K562 (cell line): ENCODE measurements around the gene FRMD4B. TPM values are rescaled to one million over a fixed set of nuclear protein-coding genes. Genes with fewer than 3 reads are reported as not detected.

Experiments used
- ATAC-seq: fragments of 200-7000 bp; cut with Tn5 transposase; 3 replicates; pipeline ENCODE4 v1.9.1; 2020; ENCODE audit warnings: moderate library complexity
- BruUV-seq: library from RNA; stranded (reverse); fragments of 400-500 nt; replicated peaks from 2 replicates; lab custom pipeline; 2021; lab: Mats Ljungman, UMichigan
- CTCF ChIA-PET: fragments of 300-600 bp; formaldehyde crosslinking; extraction: SDS; loops from one replicate; lab custom pipeline; 2021; ENCODE audit warnings: low intra/inter-chr PET ratio; lab: Yijun Ruan, JAX
- POLR2A ChIA-PET: fragments of 300-600, 350-650 bp; sonication (Branson Sonifier 250); formaldehyde crosslinking; extraction: SDS; loops from one replicate; lab custom pipeline; 2021; ENCODE audit warnings: antibody characterized with exemption, inconsistent platforms; lab: Yijun Ruan, JAX
- DNase-seq, 4 experiments: peaks; one replicate each; pipeline versions ENCODE4 v3.0.0 to v3.0.0-alpha.2; 2011 to 2018; ENCODE audit warnings: low spot score in 3 of 4, mixed read lengths in 3 of 4; ENCODE audit errors: extremely low read depth in 1 of 4
- FAIRE-seq: peaks from 2 replicates; lab custom pipeline; 2011; peaks lifted over from hg19 to GRCh38; lab: Jason Lieb, UNC
- H2AFZ ChIP-seq: 2 replicates; pipeline ENCODE4 v1.6.0; 2011; ENCODE audit warnings: low read depth, low read length, control low read depth, inconsistent platforms
- H3K27ac ChIP-seq: fragments of 200-600 bp; 3 replicates; pipeline ENCODE4 v1.8.0; 2011; ENCODE audit warnings: low read depth, mild to moderate bottlenecking, control low read depth, inconsistent platforms, low read length, moderate library complexity, mixed read lengths; ENCODE audit errors: extremely low read depth
- H3K27me3 ChIP-seq, 2 experiments: fragments of 300-600 bp in 1 of 2; 2 replicates in 1 of 2; 3 replicates in 1 of 2; pipeline versions ENCODE4 v1.6.0 to v1.8.0; 2011; ENCODE audit warnings: inconsistent platforms in 2 of 2, low read length in 2 of 2, mild to moderate bottlenecking in 1 of 2, mixed read lengths in 1 of 2, moderate library complexity in 1 of 2; ENCODE audit not compliant: control insufficient read depth in 2 of 2, insufficient read depth in 2 of 2
- H3K36me3 ChIP-seq: fragments of 300-600 bp; 3 replicates; pipeline ENCODE4 v1.8.0; 2011; ENCODE audit warnings: mild to moderate bottlenecking, low read length, inconsistent platforms; ENCODE audit not compliant: control insufficient read depth, insufficient read depth
- H3K4me1 ChIP-seq, 2 experiments: fragments of 200-600 bp in 1 of 2; replicated peaks in 1 of 2; 2 replicates in 1 of 2; 3 replicates in 1 of 2; pipeline versions ENCODE4 v1.5.1 to v1.8.0; 2011; ENCODE audit warnings: inconsistent platforms in 2 of 2, low read length in 2 of 2, mild to moderate bottlenecking in 1 of 2, mixed read lengths in 1 of 2, moderate library complexity in 1 of 2; ENCODE audit not compliant: control insufficient read depth in 2 of 2, insufficient read depth in 2 of 2
- H3K4me2 ChIP-seq: 2 replicates; pipeline ENCODE4 v1.6.1; 2011; ENCODE audit warnings: low read length, control low read depth, inconsistent platforms, mixed read lengths; ENCODE audit not compliant: insufficient read depth
- H3K4me3 ChIP-seq: fragments of 200-600 bp; sonication (generic), shearing (Covaris generic); 2 replicates; pipeline ENCODE4 v1.5.1; 2016; ENCODE audit warnings: control low read depth, inconsistent platforms
- H3K79me2 ChIP-seq: fragments of 200-600 bp; 3 replicates; pipeline ENCODE4 v1.8.0; 2011; ENCODE audit warnings: low read length, inconsistent platforms; ENCODE audit not compliant: control insufficient read depth, insufficient read depth
- H3K9ac ChIP-seq, 2 experiments: 2 replicates each; pipeline versions ENCODE4 v1.6.0 to v1.6.1; 2011; ENCODE audit warnings: low read depth in 2 of 2, low read length in 2 of 2, control low read depth in 1 of 2, inconsistent platforms in 1 of 2, mild to moderate bottlenecking in 1 of 2, mixed read lengths in 1 of 2; ENCODE audit not compliant: insufficient read depth in 1 of 2
- H3K9me1 ChIP-seq: one replicate; pipeline ENCODE4 v1.6.0; 2011; ENCODE audit warnings: inconsistent platforms, mild to moderate bottlenecking, low read length, moderate library complexity; ENCODE audit not compliant: control insufficient read depth, insufficient read depth
- H3K9me3 ChIP-seq: replicated peaks from 2 replicates; pipeline ENCODE4 v1.5.1; 2011; ENCODE audit warnings: low read depth, low read length, inconsistent platforms; ENCODE audit not compliant: control insufficient read depth, insufficient read depth
- H4K20me1 ChIP-seq: replicated peaks from 2 replicates; pipeline ENCODE4 v1.6.1; 2011; ENCODE audit warnings: low read length, inconsistent platforms, mixed read lengths; ENCODE audit not compliant: control insufficient read depth, insufficient read depth
- FUS ChIP-seq: fragments of 200-400 bp; formaldehyde crosslinking; optimal IDR thresholded peaks from 2 replicates; pipeline ENCODE3; 2017; ENCODE audit warnings: low read depth, low read length
- MNT ChIP-seq, 2 experiments: fragments of 450-650 bp; conservative IDR thresholded peaks; 2 replicates each; pipeline ENCODE4 v1.6.1; 2017; ENCODE audit warnings: mild to moderate bottlenecking in 2 of 2, moderate library complexity in 2 of 2
- RNF2 ChIP-seq: sonication (generic); IDR thresholded peaks from 2 replicates; pipeline ENCODE4 v1.6.1; 2016
- TARDBP ChIP-seq: fragments of 450-650 bp; IDR thresholded peaks from 2 replicates; pipeline ENCODE4 v1.6.1; 2016
- TEAD4 ChIP-seq, 2 experiments: sonication (generic) in 1 of 2; formaldehyde crosslinking in 1 of 2; IDR thresholded peaks; 2 replicates each; pipeline versions ENCODE4 v1.6.1 to v1.8.0; 2012 to 2022; ENCODE audit warnings: borderline replicate concordance in 1 of 2, inconsistent platforms in 1 of 2, low read length in 1 of 2, mild to moderate bottlenecking in 1 of 2, missing genetic modification reagents in 1 of 2
- ZC3H4 ChIP-seq: sonication (generic); formaldehyde crosslinking; IDR thresholded peaks from 2 replicates; pipeline ENCODE4 v1.9.0; 2021; ENCODE audit warnings: missing genetic modification reagents, borderline replicate concordance
- ZNF274 ChIP-seq: IDR thresholded peaks from 2 replicates; pipeline ENCODE4 v1.6.1; 2011; ENCODE audit warnings: low read depth, mild to moderate bottlenecking, low read length, moderate library complexity, borderline replicate concordance
- ZNF277 ChIP-seq: fragments of 250-450 bp; sonication (Bioruptor Pico); IDR thresholded peaks from 2 replicates; pipeline ENCODE4 v1.8.0; 2022; ENCODE audit warnings: inconsistent platforms, mild to moderate bottlenecking, moderate library complexity, borderline replicate concordance
- ZNF3 ChIP-seq: fragments of 250-450 bp; sonication (Bioruptor Pico); IDR thresholded peaks from 2 replicates; pipeline ENCODE4 v1.5.0; 2021; ENCODE audit warnings: mild to moderate bottlenecking, moderate library complexity
- WGBS: fragments of 100-300 bp; shearing (Covaris generic); methylation state at CpG from one replicate; pipeline ENCODE4 v1.1.6; 2016; ENCODE audit warnings: low coverage, mixed read lengths; ENCODE audit not compliant: insufficient coverage; ENCODE audit errors: missing lambda C conversion rate; 5-methylcytosine and 5-hydroxymethylcytosine counted together
- in situ Hi-C: fragments of 300-500 bp; cut with MboI; formaldehyde crosslinking; loops from 4 replicates; pipeline ENCODE4 v1.15.0; 2018; ENCODE audit warnings: inconsistent platforms, mixed read lengths
- intact Hi-C: fragments of 100-400 bp; cut with micrococcal nuclease; formaldehyde crosslinking; loops from 2 replicates; pipeline ENCODE4 v1.14.2; 2022
- polyA plus RNA-seq, 8 experiments: library from polyadenylated mRNA; depleted of rRNA in 4 of 8; stranded (reverse) in 5 of 8; unstranded in 3 of 8; fragments of >200 nt; fragmentation: Nextera tagmentation in 2 of 8; fragmentation: Illumina TruSeq in 1 of 8; extraction: Ambion mirVana in 2 of 8; extraction: Trizol in 1 of 8; gene quantifications; 2 replicates each; pipeline versions ENCODE4 v1.2.1 to v1.2.3, GENCODE V29; 2011 to 2014; ENCODE audit warnings: inconsistent platforms in 1 of 8, missing spikeins in 1 of 8
- total RNA-seq, 7 experiments: library from RNA; depleted of rRNA in 6 of 7; stranded (reverse); fragments of >200 nt in 6 of 7; fragmentation: Illumina TruSeq in 2 of 7; extraction: Trizol in 2 of 7; gene quantifications; 2 replicates each; pipeline versions ENCODE4 v1.2.1 to v1.2.3, GENCODE V29; 2011 to 2021; ENCODE audit warnings: low replicate concordance in 1 of 7
- TF ChIP-seq, protein P1 (sequence below): sonication (generic); formaldehyde crosslinking; IDR thresholded peaks from 2 replicates; pipeline ENCODE4 v1.8.0; 2023; ENCODE audit warnings: mild to moderate bottlenecking, missing genetic modification reagents
- TF ChIP-seq, protein P2 (sequence below): sonication (generic); formaldehyde crosslinking; IDR thresholded peaks from 2 replicates; pipeline ENCODE4 v1.8.1; 2023; ENCODE audit warnings: mild to moderate bottlenecking, missing genetic modification reagents, moderate library complexity

FRMD4B gene
- total and polyA plus RNA-seq, 9 of the 15 experiments (the other 6 are each of a cell fraction or from before 2014, with no cell fraction given): 0.03 to 0.09 (median 0.04) TPM; not detected in 3

DNA sequence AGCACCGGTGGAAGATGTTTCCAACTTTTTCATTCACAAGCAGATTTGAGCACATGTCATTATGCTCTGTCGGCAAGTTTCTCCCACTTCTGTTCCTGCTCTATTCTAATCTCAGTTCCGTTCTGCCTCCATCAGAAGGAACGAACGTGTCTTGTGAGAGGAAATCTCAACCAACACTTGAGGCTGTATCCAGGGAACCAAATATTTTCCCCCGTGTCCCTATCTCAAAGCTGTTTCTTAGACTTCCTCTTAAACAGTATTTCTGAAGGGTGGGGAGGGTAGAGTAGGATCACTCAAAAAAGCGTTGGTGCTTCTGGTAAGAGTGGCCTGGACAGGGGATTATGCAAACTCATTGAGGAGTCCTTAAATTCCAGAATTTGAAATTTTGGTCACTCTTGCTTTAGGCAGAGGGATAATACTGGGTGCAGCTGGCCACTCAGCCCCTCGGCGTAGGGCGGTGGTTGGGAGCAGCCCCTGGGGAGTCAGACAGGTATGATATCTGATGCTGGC lies 54.9 kb downstream of the FRMD4B start (continued):
- TF ChIP-seq, protein P1, sequence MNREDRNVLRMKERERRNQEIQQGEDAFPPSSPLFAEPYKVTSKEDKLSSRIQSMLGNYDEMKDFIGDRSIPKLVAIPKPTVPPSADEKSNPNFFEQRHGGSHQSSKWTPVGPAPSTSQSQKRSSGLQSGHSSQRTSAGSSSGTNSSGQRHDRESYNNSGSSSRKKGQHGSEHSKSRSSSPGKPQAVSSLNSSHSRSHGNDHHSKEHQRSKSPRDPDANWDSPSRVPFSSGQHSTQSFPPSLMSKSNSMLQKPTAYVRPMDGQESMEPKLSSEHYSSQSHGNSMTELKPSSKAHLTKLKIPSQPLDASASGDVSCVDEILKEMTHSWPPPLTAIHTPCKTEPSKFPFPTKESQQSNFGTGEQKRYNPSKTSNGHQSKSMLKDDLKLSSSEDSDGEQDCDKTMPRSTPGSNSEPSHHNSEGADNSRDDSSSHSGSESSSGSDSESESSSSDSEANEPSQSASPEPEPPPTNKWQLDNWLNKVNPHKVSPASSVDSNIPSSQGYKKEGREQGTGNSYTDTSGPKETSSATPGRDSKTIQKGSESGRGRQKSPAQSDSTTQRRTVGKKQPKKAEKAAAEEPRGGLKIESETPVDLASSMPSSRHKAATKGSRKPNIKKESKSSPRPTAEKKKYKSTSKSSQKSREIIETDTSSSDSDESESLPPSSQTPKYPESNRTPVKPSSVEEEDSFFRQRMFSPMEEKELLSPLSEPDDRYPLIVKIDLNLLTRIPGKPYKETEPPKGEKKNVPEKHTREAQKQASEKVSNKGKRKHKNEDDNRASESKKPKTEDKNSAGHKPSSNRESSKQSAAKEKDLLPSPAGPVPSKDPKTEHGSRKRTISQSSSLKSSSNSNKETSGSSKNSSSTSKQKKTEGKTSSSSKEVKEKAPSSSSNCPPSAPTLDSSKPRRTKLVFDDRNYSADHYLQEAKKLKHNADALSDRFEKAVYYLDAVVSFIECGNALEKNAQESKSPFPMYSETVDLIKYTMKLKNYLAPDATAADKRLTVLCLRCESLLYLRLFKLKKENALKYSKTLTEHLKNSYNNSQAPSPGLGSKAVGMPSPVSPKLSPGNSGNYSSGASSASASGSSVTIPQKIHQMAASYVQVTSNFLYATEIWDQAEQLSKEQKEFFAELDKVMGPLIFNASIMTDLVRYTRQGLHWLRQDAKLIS (CRISPR knock-in tag): no peak
- TF ChIP-seq ZC3H4 (CRISPR knock-in tag): no peak
- TF ChIP-seq, all 486 proteins: peak for 0

- BruUV-seq: no TSS peak
- H4K20me1 ChIP-seq: no peaks in the 10 kb centered on the region
- TF ChIP-seq TARDBP (no peak), MNT (conservative IDR thresholded peaks at IDR 0.05) (no peak), TEAD4 (IDR thresholded peaks at IDR 0.05; ENCODE audit: low read length) (no peak), TEAD4 (CRISPR knock-in tag; IDR thresholded peaks at IDR 0.05; ENCODE audit: borderline replicate concordance) (no peak), RNF2 (no peak), FUS (no peak), ZNF3 (CRISPR knock-in tag) (no peak), ZNF277 (CRISPR knock-in tag) (no peak), ZNF274 (no peak)
- TF ChIP-seq, protein P2, sequence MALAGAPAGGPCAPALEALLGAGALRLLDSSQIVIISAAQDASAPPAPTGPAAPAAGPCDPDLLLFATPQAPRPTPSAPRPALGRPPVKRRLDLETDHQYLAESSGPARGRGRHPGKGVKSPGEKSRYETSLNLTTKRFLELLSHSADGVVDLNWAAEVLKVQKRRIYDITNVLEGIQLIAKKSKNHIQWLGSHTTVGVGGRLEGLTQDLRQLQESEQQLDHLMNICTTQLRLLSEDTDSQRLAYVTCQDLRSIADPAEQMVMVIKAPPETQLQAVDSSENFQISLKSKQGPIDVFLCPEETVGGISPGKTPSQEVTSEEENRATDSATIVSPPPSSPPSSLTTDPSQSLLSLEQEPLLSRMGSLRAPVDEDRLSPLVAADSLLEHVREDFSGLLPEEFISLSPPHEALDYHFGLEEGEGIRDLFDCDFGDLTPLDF (CRISPR knock-in tag): no peak
- CTCF ChIA-PET: no interaction called here
- WGBS: 0% methylated on average over 1 of the region's 1 CpG
- no peak overlapping the region for H3K4me3 ChIP-seq
- DNase-seq: no peak
- FAIRE-seq: no peak
- H3K9me3 ChIP-seq: no peaks in the 10 kb centered on the region
- POLR2A ChIA-PET: no interaction called here
- in situ Hi-C loops: no loop called here
- H3K4me1 ChIP-seq: no peaks in the 10 kb centered on the region
- H3K27ac ChIP-seq: no peak overlapping the region
- H2AFZ ChIP-seq: no peak overlapping the region
- H3K79me2 ChIP-seq: no peaks in the 10 kb centered on the region
- peaks cover 0 to 5% of the 10 kb centered on the region in 2 experiments; a peak in 1 of 5 replicates for H3K27me3 ChIP-seq
- H3K9me1 ChIP-seq: no peaks in the 10 kb centered on the region
- ATAC-seq: no peak
- H3K9ac ChIP-seq: no peak overlapping the region
- no peaks in the 10 kb centered on the region for H3K36me3 ChIP-seq
- intact Hi-C loops: no loop called here
- no peak overlapping the region for H3K4me2 ChIP-seq
Observed at GRCh38 chr3:69329892-69330291, 56.0 kb downstream of the FRMD4B start.
